Right ventricle myocardium superior (tissue), 1 donor: Measurements from ENCODE around the gene PSMG3. TPM values are rescaled to one million over a fixed set of nuclear protein-coding genes. Genes with fewer than 3 reads are reported as not detected.

Source experiments
- ATAC-seq: fragments of 200-7000 bp; cut with Tn5 transposase; one replicate; pipeline ENCODE4 v1.9.1; 2020; ENCODE audit warnings: mild to moderate bottlenecking; ENCODE audit not compliant: poor library complexity
- DNase-seq: peaks from one replicate; pipeline ENCODE4 v3.0.0-alpha.2; 2020
- intact Hi-C: fragments of 100-400 bp; cut with DNase I; formaldehyde crosslinking; loops from one replicate; pipeline ENCODE4 v1.11.2; 2022
- long read RNA-seq: library from polyadenylated mRNA; unstranded; transcript quantifications from one replicate; pipeline ENCODE4 v2.0.0, GENCODE V29; 2021
- total RNA-seq: library from RNA; stranded (reverse); fragmentation: NEBNext Ultra II Directional; extraction: Animal tissue kit (Norgen Biotek cat#: 25700); gene quantifications from one replicate; pipeline ENCODE4 v1.2.1, GENCODE V29; 2021
- donor health status: DM: no; HTN: yes; CAD: no; lungs with severe emphysema.

Gene PSMG3, protein sequence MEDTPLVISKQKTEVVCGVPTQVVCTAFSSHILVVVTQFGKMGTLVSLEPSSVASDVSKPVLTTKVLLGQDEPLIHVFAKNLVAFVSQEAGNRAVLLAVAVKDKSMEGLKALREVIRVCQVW
- 12.1 TPM for total RNA-seq
- long read RNA-seq, partial matches to known transcripts: 0 of 9 reads
- long read RNA-seq, other reads (novel, unspliced or antisense): 1 of 9 reads

DNA sequence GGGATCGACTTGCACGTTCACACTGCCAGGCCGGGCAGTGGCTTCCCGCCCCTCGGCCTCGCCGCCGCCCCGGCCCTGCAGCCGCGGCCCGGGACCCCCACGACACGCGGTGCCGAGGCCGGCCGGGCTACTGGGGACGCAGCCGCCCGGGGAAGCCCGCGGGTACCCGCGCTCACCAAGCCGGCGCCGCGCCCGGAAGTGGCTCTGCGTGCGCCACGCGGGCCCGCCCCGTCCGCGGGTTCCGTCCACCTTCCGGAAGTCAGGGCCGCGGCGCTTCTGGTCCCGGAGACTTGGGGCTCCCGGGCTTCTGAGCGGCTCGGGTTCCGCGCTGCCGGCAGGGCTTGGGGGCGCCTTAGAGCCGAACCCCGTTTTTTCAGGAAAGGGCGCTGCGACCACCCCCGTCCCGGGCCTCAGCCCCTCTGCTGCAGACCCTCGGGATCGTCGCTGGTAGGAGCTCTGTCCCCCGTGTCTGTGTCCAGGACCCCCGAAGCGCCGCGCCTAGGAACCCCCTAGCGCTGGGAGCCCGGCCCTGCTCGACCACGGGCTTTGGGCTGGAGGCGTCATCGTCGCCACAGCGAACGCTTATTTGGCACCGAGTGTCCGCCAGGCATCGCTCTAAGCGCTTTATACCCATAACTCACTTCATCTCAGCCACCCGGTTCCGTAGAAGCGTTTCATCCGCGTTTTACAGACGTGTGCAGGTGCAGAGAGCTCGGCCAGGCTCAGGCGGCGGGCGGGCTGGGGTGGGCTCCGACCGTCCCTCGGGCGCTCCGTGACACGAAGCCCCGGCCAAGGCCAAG, at the start of gene PSMG3:
Gene PSMG3, minus strand, starts transcription at position 200 of the 800 bp plus-strand sequence. CDS start 693 bp downstream, outside the sequence.
- DNase-seq: peak; percentile 96
- ATAC-seq: peak; percentile 98
- intact Hi-C loops: no loop called here

- no peak for ATAC-seq
- DNase-seq: no peak
- intact Hi-C loops: no loop called here
Observed at GRCh38 chr7:1618475-1618874, 48.6 kb upstream of the PSMG3 start.

DNA sequence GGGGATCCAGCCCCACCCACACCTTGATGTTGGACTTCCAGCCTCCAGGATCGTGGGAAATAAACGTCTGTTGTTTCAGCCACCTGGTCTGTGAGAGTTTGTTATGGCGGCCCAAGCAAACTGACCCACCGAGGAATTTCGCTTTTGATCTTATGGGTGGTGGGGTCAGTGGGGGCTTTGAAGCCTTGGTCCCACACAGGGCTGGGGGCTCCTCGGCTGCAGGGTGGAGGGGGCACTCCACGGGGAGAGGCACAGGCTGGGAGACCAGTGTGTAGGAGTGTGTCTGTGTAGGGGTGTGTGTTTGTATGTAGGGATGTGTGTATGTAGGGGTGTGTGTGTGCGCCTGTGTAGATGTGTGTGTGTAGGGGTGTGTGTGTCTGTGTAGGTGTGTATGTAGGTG, 48.1 kb upstream of the PSMG3 start:
- ATAC-seq: no peak
- no peak for DNase-seq
- intact Hi-C loops: no loop called here

- intact Hi-C loops: no loop called here
- no peak for DNase-seq
- ATAC-seq: no peak
Observed at GRCh38 chr7:1616741-1617140, 46.9 kb upstream of the PSMG3 start.

- DNase-seq (no peak), ATAC-seq (no peak)
- intact Hi-C loops: no loop called here
Observed at GRCh38 chr7:1611708-1612241, 41.9 kb upstream of the PSMG3 start.

GRCh38 chr7:1610678-1611302, 41.0 kb upstream of the PSMG3 start:
- intact Hi-C loops: no loop called here
- no peak for DNase-seq
- ATAC-seq: no peak

DNA sequence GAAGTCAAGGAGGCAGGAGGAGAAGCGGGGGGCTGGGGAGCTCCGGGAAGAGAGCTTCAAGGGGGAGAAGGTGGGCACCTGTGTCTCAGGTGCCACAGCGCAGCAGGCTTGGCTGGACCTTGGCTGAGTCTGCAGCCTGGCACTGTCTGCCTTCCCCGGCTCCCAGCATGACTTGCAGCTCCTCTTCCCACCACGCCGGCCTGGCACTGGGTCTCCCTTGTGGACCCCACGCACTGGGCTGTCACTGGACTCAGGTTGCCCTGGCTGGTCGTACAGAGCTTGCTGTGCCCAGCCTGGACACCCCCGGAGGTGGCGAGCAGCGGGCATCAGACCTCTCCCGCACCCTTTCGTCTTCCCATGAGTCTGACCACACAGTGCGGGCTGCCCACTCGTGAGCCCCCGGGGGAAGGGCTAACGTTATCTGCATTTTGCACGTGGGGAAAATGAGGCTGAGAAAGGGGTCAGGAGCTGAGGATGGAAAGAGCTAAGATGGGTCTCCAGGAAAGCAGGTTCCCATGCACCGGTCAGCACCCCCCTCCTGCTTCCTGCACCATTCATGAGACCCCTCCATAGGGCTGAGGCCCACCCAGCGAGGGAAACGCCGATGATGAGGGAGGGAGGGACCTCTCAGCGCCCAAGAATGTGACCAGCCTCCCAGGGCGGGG, 40.3 kb upstream of the PSMG3 start:
- intact Hi-C loops: no loop called here
- ATAC-seq (no peak), DNase-seq (no peak)

DNA sequence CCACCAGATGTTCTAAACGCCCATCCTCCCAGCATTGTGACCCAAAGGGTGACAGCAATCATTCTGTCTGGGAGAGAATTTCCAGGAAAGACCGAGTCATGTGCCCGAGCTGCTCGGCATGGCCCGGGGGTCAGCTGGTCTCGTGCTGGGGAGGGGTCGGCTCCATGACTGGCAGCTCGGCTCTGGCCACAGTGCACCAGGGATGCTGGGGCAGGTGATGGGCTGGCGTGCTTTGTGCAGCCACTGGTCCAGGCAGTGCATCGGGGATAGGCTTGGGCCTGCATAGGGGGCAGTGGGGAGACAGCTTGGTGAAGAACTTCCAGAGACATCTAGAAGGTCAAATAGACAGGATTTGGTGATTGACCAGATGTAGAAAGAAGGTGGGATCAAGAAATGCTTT, 39.2 kb upstream of the PSMG3 start:
- DNase-seq (no peak), ATAC-seq (no peak)
- intact Hi-C loops: no loop called here

DNA sequence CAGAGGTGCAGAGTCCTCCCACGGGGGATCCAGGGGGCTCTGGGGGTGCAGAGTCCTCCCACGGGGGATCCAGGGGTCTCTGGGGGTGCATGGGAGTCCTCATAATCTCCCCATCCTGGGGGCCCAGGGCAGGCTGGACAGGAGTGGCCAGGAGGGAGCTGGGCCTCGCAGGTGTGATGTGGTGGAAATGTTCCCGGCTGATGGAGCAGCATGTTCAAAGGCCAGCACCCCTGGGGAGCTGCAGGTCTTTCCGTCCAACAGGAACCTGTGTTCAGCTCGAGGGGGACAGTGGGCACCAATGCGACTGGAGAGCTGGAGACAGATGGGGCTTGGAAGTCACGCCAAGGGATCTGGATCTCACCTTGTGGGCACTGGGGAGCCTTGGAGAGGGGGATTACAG, 38.5 kb upstream of the PSMG3 start:
- intact Hi-C loops: no loop called here

GRCh38 chr7:1607696-1608095, 37.9 kb upstream of the PSMG3 start:
- ATAC-seq (no peak), DNase-seq (no peak)
- intact Hi-C loops: no loop called here

More for the DNA sequence above, 38.5 kb upstream of the PSMG3 start:
- ATAC-seq (no peak), DNase-seq (no peak)

- DNase-seq: no peak
- intact Hi-C loops: no loop called here
- no peak for ATAC-seq
Observed at GRCh38 chr7:1607001-1607400, 37.2 kb upstream of the PSMG3 start.

- intact Hi-C loops: no loop called here
- ATAC-seq: no peak
- no peak for DNase-seq
Observed at GRCh38 chr7:1604383-1604782, 34.6 kb upstream of the PSMG3 start.

DNA sequence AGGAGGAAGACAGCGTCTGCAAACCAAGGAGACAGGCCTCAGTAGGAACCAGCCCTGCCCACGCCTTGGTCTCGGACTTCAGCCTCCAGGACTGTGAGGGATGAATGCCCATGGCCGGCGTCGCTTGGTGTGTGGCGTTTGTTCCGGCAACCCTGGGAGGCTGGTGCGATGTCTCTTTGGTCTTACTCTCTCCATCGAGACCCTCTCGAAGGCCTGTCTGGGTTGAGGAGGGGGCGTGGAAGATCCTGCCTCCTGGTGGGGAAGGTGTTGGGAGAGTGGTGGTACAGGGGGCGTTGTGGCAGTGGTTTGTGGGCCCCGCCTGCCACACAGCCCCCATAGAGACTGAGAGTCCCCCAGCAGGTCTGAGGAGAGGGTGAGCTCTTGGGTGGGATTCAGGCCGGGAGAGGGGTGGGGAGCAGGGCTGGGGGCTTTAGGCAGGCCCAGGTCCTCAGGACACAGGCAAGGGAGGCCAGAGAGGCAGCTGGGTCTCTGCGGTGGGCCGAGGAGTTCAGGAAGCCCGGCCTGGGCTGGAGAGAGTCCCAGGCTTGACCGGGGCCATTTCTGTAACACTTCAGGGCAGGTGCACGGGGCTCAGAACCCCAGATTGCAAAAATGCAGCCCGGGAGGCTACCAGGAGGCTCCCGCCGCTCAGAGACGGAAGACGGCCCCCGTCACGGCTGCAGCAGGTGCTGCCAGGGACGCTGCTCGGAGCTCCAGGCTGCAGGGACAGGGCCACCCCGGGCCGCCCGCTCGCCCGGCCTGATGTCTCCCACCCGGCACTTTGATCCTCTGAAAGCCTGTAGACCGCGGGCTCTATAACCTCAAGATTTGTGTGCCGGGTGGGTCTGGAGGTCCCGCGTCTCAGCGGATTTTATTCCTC, 33.8 kb upstream of the PSMG3 start:
- DNase-seq: no peak
- ATAC-seq: no peak
- intact Hi-C loops: no loop called here

GRCh38 chr7:1602386-1602785, 32.6 kb upstream of the PSMG3 start:
- ATAC-seq (no peak), DNase-seq (no peak)
- intact Hi-C loops: no loop called here

DNA sequence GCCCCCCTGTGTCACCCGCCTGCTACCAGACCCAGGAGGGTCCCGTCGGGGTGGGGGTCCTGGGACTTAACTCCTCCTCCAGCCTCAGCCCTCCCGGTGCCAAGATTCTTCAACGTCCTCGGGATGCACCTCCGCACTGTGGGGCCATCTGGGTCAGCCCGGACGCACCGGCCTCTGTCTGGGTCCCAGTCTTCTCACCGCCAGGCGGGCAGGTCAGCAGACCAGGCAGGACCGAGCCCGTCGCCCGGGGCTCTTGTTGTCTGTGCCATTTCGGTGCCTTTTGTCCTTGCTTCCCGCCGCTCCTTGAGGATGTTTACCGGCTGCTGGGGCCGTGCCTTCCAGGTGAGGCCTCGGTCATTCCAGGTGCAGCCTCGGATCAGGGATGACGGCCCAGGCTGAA, 32.1 kb upstream of the PSMG3 start:
- intact Hi-C loops: no loop called here
- DNase-seq (no peak), ATAC-seq (no peak)

GRCh38 chr7:1599640-1600395, 30.0 kb upstream of the PSMG3 start:
- no peak for ATAC-seq
- DNase-seq: no peak
- intact Hi-C loops: loop anchor here (10.0 kb wide), 1 partner anchor 475 kb away; no protein-coding TSS in a partner anchor

DNA sequence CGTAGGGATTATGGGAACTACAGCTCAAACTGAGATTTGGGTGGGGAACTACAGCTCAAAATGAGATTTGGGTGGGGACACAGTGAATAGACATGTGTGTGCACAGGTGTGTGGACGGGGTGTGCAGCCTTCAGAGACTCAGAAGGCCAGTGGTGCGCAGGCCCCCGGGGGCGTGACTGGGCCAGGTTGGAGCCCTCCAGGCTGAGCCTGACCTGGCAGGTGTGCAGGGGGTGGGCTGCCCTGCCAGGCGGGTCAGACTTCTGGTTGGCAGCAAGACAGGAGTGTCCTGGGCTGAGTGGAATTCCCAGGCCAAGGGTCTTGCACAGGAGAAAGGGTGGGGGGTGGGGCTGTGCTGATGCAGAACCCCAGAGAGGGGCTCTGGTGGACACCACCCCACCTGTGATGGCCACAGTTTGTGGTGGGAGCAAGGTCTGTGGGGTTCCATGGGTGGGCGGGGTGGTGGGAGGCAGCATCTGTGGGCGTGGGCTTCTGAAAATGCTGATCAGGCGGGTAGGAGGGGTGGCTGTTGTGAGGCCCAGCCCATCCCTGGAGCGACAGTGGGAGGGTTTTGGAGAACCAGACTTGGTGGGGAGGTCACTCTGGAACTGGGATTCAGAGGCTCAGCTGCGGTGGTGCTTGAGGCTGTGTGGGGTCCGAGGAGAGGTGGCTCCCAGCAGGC, 29.3 kb upstream of the PSMG3 start:
- no peak for ATAC-seq
- DNase-seq: no peak
- intact Hi-C loops: loop anchor here (10.0 kb wide), 1 partner anchor 476 kb away; no protein-coding TSS in a partner anchor
